H1 (cell line): Measurements from ENCODE around the gene AK2. TPM values are rescaled to one million over a fixed set of nuclear protein-coding genes. Genes with fewer than 3 reads are reported as not detected.

Experiments used
- CTCF ChIA-PET: fragments of 300-600 bp; sonication (Branson Sonifier 250); formaldehyde crosslinking; loops from one replicate; lab custom pipeline; 2021; ENCODE audit not compliant: partially characterized antibody; lab: Charles Lee
- POLR2A ChIA-PET: fragments of 300-600 bp; sonication (Branson Sonifier 250); formaldehyde crosslinking; loops from one replicate; lab custom pipeline; 2021; ENCODE audit warnings: inconsistent platforms; ENCODE audit not compliant: partially characterized antibody; lab: Charles Lee
- DNase-seq, 2 experiments: peaks; one replicate each; pipeline versions ENCODE4 v3.0.0 to v3.0.0-alpha.2; 2010 to 2022; ENCODE audit warnings: low spot score in 2 of 2, low read depth in 1 of 2, mixed read lengths in 1 of 2
- FAIRE-seq: peaks from 2 replicates; lab custom pipeline; 2011; peaks lifted over from hg19 to GRCh38; lab: Jason Lieb, UNC
- H2AFZ ChIP-seq: 2 replicates; pipeline ENCODE4 v1.8.1; 2012; ENCODE audit warnings: low read length, inconsistent platforms
- H2AK5ac ChIP-seq: 2 replicates; pipeline ENCODE4 v1.6.1; 2013; ENCODE audit warnings: low read depth, low read length
- H2BK120ac ChIP-seq: replicated peaks from 2 replicates; pipeline ENCODE3; 2013; ENCODE audit warnings: low read depth, low read length, inconsistent platforms
- H2BK12ac ChIP-seq: 2 replicates; pipeline ENCODE4 v1.6.1; 2013; ENCODE audit warnings: low read depth, low read length
- H2BK15ac ChIP-seq: 2 replicates; pipeline ENCODE4 v1.6.1; 2013; ENCODE audit warnings: low read length
- H2BK20ac ChIP-seq: 2 replicates; pipeline ENCODE4 v1.6.1; 2013; ENCODE audit warnings: low read length
- H2BK5ac ChIP-seq: 2 replicates; pipeline ENCODE4 v1.6.1; 2013; ENCODE audit warnings: low read depth, low read length
- H3K14ac ChIP-seq: 2 replicates; pipeline ENCODE4 v1.6.1; 2013; ENCODE audit warnings: inconsistent platforms; ENCODE audit not compliant: insufficient read length
- H3K18ac ChIP-seq: 2 replicates; pipeline ENCODE4 v1.6.1; 2013; ENCODE audit warnings: low read length; ENCODE audit errors: extremely low read depth
- H3K23ac ChIP-seq: 2 replicates; pipeline ENCODE4 v1.6.1; 2013; ENCODE audit warnings: inconsistent platforms; ENCODE audit not compliant: insufficient read length
- H3K23me2 ChIP-seq: 2 replicates; pipeline ENCODE4 v1.6.1; 2013; ENCODE audit warnings: low read depth, low read length
- H3K27ac ChIP-seq: 2 replicates; pipeline ENCODE4 v1.6.1; 2011; ENCODE audit warnings: low read depth, low read length, inconsistent platforms
- H3K27me3 ChIP-seq, 4 experiments: replicated peaks in 1 of 4; 1 replicate in 1 of 4; 2 replicates in 3 of 4; pipeline versions ENCODE4 v1.6.1 to v1.8.1; 2011 to 2013; ENCODE audit warnings: low read length in 3 of 4, mild to moderate bottlenecking in 3 of 4, inconsistent platforms in 2 of 4, mixed read lengths in 2 of 4, moderate library complexity in 1 of 4; ENCODE audit not compliant: control insufficient read depth in 3 of 4, insufficient read depth in 3 of 4; ENCODE audit errors: extremely low read depth in 1 of 4
- H3K36me3 ChIP-seq, 4 experiments: 2 replicates each; pipeline versions ENCODE4 v1.6.1 to v1.8.1; 2011 to 2013; ENCODE audit warnings: mild to moderate bottlenecking in 4 of 4, low read length in 3 of 4, moderate library complexity in 2 of 4, control low read depth in 1 of 4, inconsistent platforms in 1 of 4; ENCODE audit not compliant: insufficient read depth in 4 of 4, control insufficient read depth in 2 of 4
- H3K4ac ChIP-seq: replicated peaks from 2 replicates; pipeline ENCODE3; 2013; ENCODE audit warnings: low read length, low read depth, mixed read lengths, inconsistent platforms; ENCODE audit not compliant: insufficient read length
- H3K4me1 ChIP-seq, 4 experiments: replicated peaks in 1 of 4; 1 replicate in 1 of 4; 2 replicates in 3 of 4; pipeline versions ENCODE4 v1.6.1 to v1.8.1; 2011 to 2013; ENCODE audit warnings: low read length in 3 of 4, inconsistent platforms in 2 of 4, mixed read lengths in 1 of 4; ENCODE audit not compliant: insufficient read depth in 4 of 4, control insufficient read depth in 3 of 4
- H3K4me2 ChIP-seq, 2 experiments: 2 replicates each; pipeline versions ENCODE4 v1.6.1 to v1.8.1; 2011 to 2013; ENCODE audit warnings: low read depth in 2 of 2, low read length in 2 of 2, control low read depth in 1 of 2, inconsistent platforms in 1 of 2, mild to moderate bottlenecking in 1 of 2; ENCODE audit not compliant: insufficient read depth in 1 of 2
- H3K4me3 ChIP-seq, 4 experiments: fragments of 200-600, 300-600 bp in 1 of 4; sonication (generic), shearing (Covaris generic), sonication (Bioruptor Twin) in 1 of 4; 2 replicates each; pipeline versions ENCODE4 v1.5.1 to v1.8.1; 2011 to 2016; ENCODE audit warnings: low read length in 4 of 4, low read depth in 3 of 4, control low read depth in 2 of 4, inconsistent platforms in 2 of 4, mild to moderate bottlenecking in 2 of 4, mixed read lengths in 1 of 4, moderate library complexity in 1 of 4; ENCODE audit not compliant: insufficient read depth in 2 of 4; ENCODE audit errors: extremely low read depth in 1 of 4
- H3K56ac ChIP-seq: replicated peaks from 2 replicates; pipeline ENCODE3; 2013; ENCODE audit warnings: low read depth, mild to moderate bottlenecking, mixed read lengths, low read length, inconsistent platforms; ENCODE audit not compliant: insufficient read length
- H3K79me1 ChIP-seq: 2 replicates; pipeline ENCODE4 v1.6.1; 2013; ENCODE audit warnings: low read depth, low read length, control low read depth
- H3K79me2 ChIP-seq, 2 experiments: 2 replicates each; pipeline versions ENCODE4 v1.6.1 to v1.8.1; 2012 to 2013; ENCODE audit warnings: low read length in 2 of 2, mild to moderate bottlenecking in 2 of 2, inconsistent platforms in 1 of 2; ENCODE audit not compliant: insufficient read depth in 2 of 2, control insufficient read depth in 1 of 2
- H3K9ac ChIP-seq, 4 experiments: replicated peaks in 1 of 4; 1 replicate in 1 of 4; 2 replicates in 3 of 4; pipeline versions ENCODE4 v1.6.1 to v1.8.1; 2011 to 2013; ENCODE audit warnings: low read depth in 3 of 4, low read length in 3 of 4, control low read depth in 2 of 4, mild to moderate bottlenecking in 2 of 4, moderate library complexity in 2 of 4, inconsistent platforms in 1 of 4; ENCODE audit errors: extremely low read depth in 1 of 4
- H3K9me3 ChIP-seq, 2 experiments: 2 replicates each; pipeline versions ENCODE4 v1.6.1 to v1.8.1; 2012 to 2013; ENCODE audit warnings: mild to moderate bottlenecking in 2 of 2, moderate library complexity in 2 of 2, control low read depth in 1 of 2, inconsistent platforms in 1 of 2, low read depth in 1 of 2, low read length in 1 of 2, mixed read lengths in 1 of 2; ENCODE audit not compliant: insufficient read depth in 2 of 2
- H4K20me1 ChIP-seq, 2 experiments: replicated peaks in 1 of 2; 2 replicates each; pipeline versions ENCODE3 to v1.8.1; 2011 to 2013; ENCODE audit warnings: inconsistent platforms in 2 of 2, low read length in 2 of 2, mild to moderate bottlenecking in 1 of 2; ENCODE audit not compliant: insufficient read depth in 2 of 2, control insufficient read depth in 1 of 2
- H4K5ac ChIP-seq: 2 replicates; pipeline ENCODE4 v1.6.1; 2013; ENCODE audit warnings: low read length, low read depth, mixed read lengths, inconsistent platforms; ENCODE audit not compliant: insufficient read length
- H4K8ac ChIP-seq: 2 replicates; pipeline ENCODE4 v1.8.0; 2013; ENCODE audit warnings: mild to moderate bottlenecking, moderate library complexity, low read length, inconsistent platforms; ENCODE audit not compliant: insufficient read depth; ENCODE audit errors: extremely low read depth
- H4K91ac ChIP-seq: replicated peaks from 2 replicates; pipeline ENCODE3; 2013; ENCODE audit warnings: low read length, mixed read lengths, inconsistent platforms; ENCODE audit not compliant: insufficient read length
- ASH2L ChIP-seq: fragments of 200-600, 300-600 bp; sonication (generic); IDR thresholded peaks from one replicate; pipeline ENCODE4 v1.7.1; 2017; ENCODE audit warnings: low read length
- CBX8 ChIP-seq: fragments of 300-800, 300-1000 bp; sonication (generic); IDR thresholded peaks from 2 replicates; pipeline ENCODE4 v1.7.1; 2016; ENCODE audit warnings: low read depth, low read length, borderline replicate concordance
- CTBP2 ChIP-seq: IDR thresholded peaks from 2 replicates; pipeline ENCODE4 v1.7.0; 2011; ENCODE audit warnings: borderline replicate concordance, mild to moderate bottlenecking, moderate library complexity, mixed read lengths, low read length; ENCODE audit not compliant: insufficient read depth, insufficient read length
- JUN ChIP-seq: IDR thresholded peaks from 2 replicates; pipeline ENCODE4 v1.6.1; 2011; ENCODE audit warnings: low read depth, mild to moderate bottlenecking, improper control_type of control experiment, low read length
- MAFK ChIP-seq: IDR thresholded peaks from 2 replicates; pipeline ENCODE4 v1.6.1; 2012; ENCODE audit warnings: low read depth, mild to moderate bottlenecking, improper control_type of control experiment, low read length
- RAD21 ChIP-seq, 2 experiments: IDR thresholded peaks in 1 of 2; conservative IDR thresholded peaks in 1 of 2; 2 replicates each; pipeline ENCODE4 v1.6.1; 2011; ENCODE audit warnings: low read depth in 2 of 2, low read length in 2 of 2, improper control_type of control experiment in 1 of 2, inconsistent platforms in 1 of 2, mild to moderate bottlenecking in 1 of 2, moderate library complexity in 1 of 2
- SP1 ChIP-seq: IDR thresholded peaks from 2 replicates; pipeline ENCODE4 v1.6.1; 2011; ENCODE audit warnings: low read depth, low read length
- SP4 ChIP-seq: IDR thresholded peaks from 2 replicates; pipeline ENCODE4 v1.6.1; 2012; ENCODE audit warnings: low read length, inconsistent platforms
- TAF7 ChIP-seq: optimal IDR thresholded peaks from 2 replicates; pipeline ENCODE3; 2011; ENCODE audit warnings: low read depth, mild to moderate bottlenecking, inconsistent platforms, low read length, moderate library complexity, borderline replicate concordance
- YY1 ChIP-seq: IDR thresholded peaks from 2 replicates; pipeline ENCODE4 v1.6.1; 2011; ENCODE audit warnings: low read depth, mild to moderate bottlenecking, low read length
- WGBS, 2 experiments: shearing (Covaris generic) in 1 of 2; methylation state at CpG; one replicate each; pipeline versions ENCODE4 v1.1.6 to v1.1.7; 2013 to 2015; ENCODE audit warnings: low lambda C conversion rate in 2 of 2, mixed read lengths in 2 of 2, inconsistent platforms in 1 of 2, low coverage in 1 of 2, missing lambda C conversion rate in 1 of 2; ENCODE audit not compliant: insufficient replicate concordance in 2 of 2, insufficient coverage in 1 of 2, insufficient read length in 1 of 2; ENCODE audit errors: extremely low coverage in 1 of 2, missing lambda C conversion rate in 1 of 2; 5-methylcytosine and 5-hydroxymethylcytosine counted together
- polyA plus RNA-seq, 7 experiments: library from polyadenylated mRNA; depleted of rRNA in 3 of 7; stranded (reverse) in 5 of 7; unstranded in 2 of 7; fragments of >200 nt in 5 of 7; fragments of 200-250 nt in 2 of 7; gene quantifications; 1 replicate in 5 of 7; 2 replicates in 1 of 7; 4 replicates in 1 of 7; pipeline versions ENCODE4 v1.2.1 to v1.2.3, GENCODE V29; 2011 to 2013; ENCODE audit warnings: missing spikeins in 2 of 7, mixed read lengths in 2 of 7
- total RNA-seq: library from RNA; stranded (reverse); fragmentation: NEBNext Ultra II Directional; extraction: Animal tissue kit (Norgen Biotek cat#: 25700); gene quantifications from 2 replicates; pipeline ENCODE4 v1.2.1, GENCODE V29; 2021
- TF ChIP-seq, protein P1 (sequence below): IDR thresholded peaks from 2 replicates; pipeline ENCODE4 v1.6.1; 2012; ENCODE audit warnings: inconsistent platforms
- TF ChIP-seq, protein P2 (sequence below): IDR thresholded peaks from 2 replicates; pipeline ENCODE4 v1.6.1; 2012; ENCODE audit warnings: inconsistent platforms

The AK2 gene
- total and polyA plus RNA-seq, 2 of the 8 experiments (the other 6 are each of a cell fraction or from before 2014, with no cell fraction given), result 92.3 to 137 TPM

DNA sequence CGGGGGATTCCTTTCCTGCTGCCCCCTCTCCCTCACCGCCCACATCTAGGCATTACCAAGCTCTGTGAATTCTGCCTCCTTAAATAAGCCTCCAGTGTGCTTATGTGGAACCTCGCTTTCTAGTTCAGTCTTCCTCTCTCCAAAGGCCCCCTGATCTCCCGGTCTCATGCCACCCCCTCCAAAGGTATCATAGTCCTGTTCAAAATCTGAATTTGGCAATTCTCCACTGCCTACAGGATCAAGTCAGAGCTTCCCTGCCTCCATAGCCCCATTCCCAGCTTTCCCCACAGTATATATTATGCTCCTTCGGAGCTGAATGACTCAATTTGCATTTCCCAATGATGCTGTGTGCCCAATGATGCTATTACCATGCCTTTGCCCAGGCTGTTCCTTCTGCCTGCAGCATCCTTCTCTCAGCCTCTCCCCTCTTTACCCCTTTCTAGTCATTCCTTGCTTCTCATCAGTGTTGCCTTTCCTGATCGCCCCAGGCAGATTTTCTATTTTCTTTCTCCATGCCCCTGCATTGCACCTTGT lies 46.0 kb upstream of the AK2 start:
- no peak overlapping the region for H3K56ac ChIP-seq
- peaks cover 8% of the 10 kb centered on the region for H3K23me2 ChIP-seq
- H3K18ac ChIP-seq, result no peak overlapping the region
- H4K91ac ChIP-seq, result no peak overlapping the region
- no peak overlapping the region for H2BK12ac ChIP-seq
- CTCF ChIA-PET, result interaction anchor here (0.9 to 8.4 kb wide), 7 partner anchors 11 to 210 kb away, joined by 3 to 77 read pairs (median 11); no protein-coding TSS in a partner anchor
- DNase-seq (no peak), FAIRE-seq (no peak)
- no peak overlapping the region for H2BK15ac ChIP-seq
- H2AK5ac ChIP-seq, result no peak overlapping the region
- H3K36me3 ChIP-seq, result no peaks in the 10 kb centered on the region
- H4K20me1 ChIP-seq, result no peaks in the 10 kb centered on the region
- no peak overlapping the region for H3K23ac ChIP-seq
- 57% methylated on average over 6 of the region's 6 CpGs; no CpG with 5 or more reads in 1 of the 2 experiments for WGBS, 2 experiments
- H3K79me2 ChIP-seq, result no peaks in the 10 kb centered on the region
- POLR2A ChIA-PET, result interaction anchor here (1.4 to 1.5 kb wide), 2 partner anchors 8 to 265 kb away, joined by 3 to 5 read pairs; partner anchors contain the start of genes S100PBP and YARS1
- H3K27me3 ChIP-seq, result peaks cover 10 to 49% (median 38%) of the 10 kb centered on the region in 4 experiments
- H3K27ac ChIP-seq, result no peak overlapping the region
- no peak overlapping the region for H3K4me3 ChIP-seq
- no peak overlapping the region for H4K8ac ChIP-seq
- H3K4ac ChIP-seq, result no peak overlapping the region
- no peak overlapping the region for H2BK5ac ChIP-seq
- peaks cover 0 to 5% (median 4%) of the 10 kb centered on the region in 4 experiments; a peak in 4 of 7 replicates for H3K4me1 ChIP-seq
- no peak overlapping the region for H2BK120ac ChIP-seq
- H3K4me2 ChIP-seq, result peak overlapping the region in 1 of 2 experiments; percentile 92; a peak in 1 of 4 replicates
- no peak overlapping the region for H4K5ac ChIP-seq
- no peak overlapping the region for H3K9ac ChIP-seq
- no peak overlapping the region for H2AFZ ChIP-seq
- no peaks in the 10 kb centered on the region for H3K9me3 ChIP-seq
- no peaks in the 10 kb centered on the region for H3K79me1 ChIP-seq
- no peak overlapping the region for H3K14ac ChIP-seq
- no peak overlapping the region for H2BK20ac ChIP-seq
- no peak for TF ChIP-seq RAD21 (IDR thresholded peaks at IDR 0.05 in 1 of 2, conservative IDR thresholded peaks at IDR 0.05 in 1 of 2; ENCODE audit: low read depth in 2 of 2, low read length in 2 of 2)
- TF ChIP-seq CBX8, result no peak
- TF ChIP-seq SP4, result no peak
- TF ChIP-seq SP1, result no peak
- TF ChIP-seq, protein P1, sequence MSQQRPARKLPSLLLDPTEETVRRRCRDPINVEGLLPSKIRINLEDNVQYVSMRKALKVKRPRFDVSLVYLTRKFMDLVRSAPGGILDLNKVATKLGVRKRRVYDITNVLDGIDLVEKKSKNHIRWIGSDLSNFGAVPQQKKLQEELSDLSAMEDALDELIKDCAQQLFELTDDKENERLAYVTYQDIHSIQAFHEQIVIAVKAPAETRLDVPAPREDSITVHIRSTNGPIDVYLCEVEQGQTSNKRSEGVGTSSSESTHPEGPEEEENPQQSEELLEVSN, result no peak
- TF ChIP-seq JUN, result no peak
- TF ChIP-seq, protein P2, sequence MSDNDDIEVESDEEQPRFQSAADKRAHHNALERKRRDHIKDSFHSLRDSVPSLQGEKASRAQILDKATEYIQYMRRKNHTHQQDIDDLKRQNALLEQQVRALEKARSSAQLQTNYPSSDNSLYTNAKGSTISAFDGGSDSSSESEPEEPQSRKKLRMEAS, result no peak
- no peak for TF ChIP-seq ASH2L
- TF ChIP-seq MAFK, result no peak
- TF ChIP-seq CTBP2, result no peak
- no peak for TF ChIP-seq YY1
- no peak for TF ChIP-seq TAF7
